H1 (cell line): ENCODE data around the gene KRT5. TPM values are rescaled to one million over a fixed set of nuclear protein-coding genes. Genes with fewer than 3 reads are reported as not detected.

ENCODE experiments used
- CTCF ChIA-PET: fragments of 300-600 bp; sonication (Branson Sonifier 250); formaldehyde crosslinking; loops from one replicate; lab custom pipeline; 2021; ENCODE audit not compliant: partially characterized antibody; lab: Charles Lee
- POLR2A ChIA-PET: fragments of 300-600 bp; sonication (Branson Sonifier 250); formaldehyde crosslinking; loops from one replicate; lab custom pipeline; 2021; ENCODE audit warnings: inconsistent platforms; ENCODE audit not compliant: partially characterized antibody; lab: Charles Lee
- DNase-seq, 2 experiments: peaks; one replicate each; pipeline versions ENCODE4 v3.0.0 to v3.0.0-alpha.2; 2010 to 2022; ENCODE audit warnings: low spot score in 2 of 2, low read depth in 1 of 2, mixed read lengths in 1 of 2
- FAIRE-seq: peaks from 2 replicates; lab custom pipeline; 2011; peaks lifted over from hg19 to GRCh38; lab: Jason Lieb, UNC
- H2AFZ ChIP-seq: 2 replicates; pipeline ENCODE4 v1.8.1; 2012; ENCODE audit warnings: low read length, inconsistent platforms
- H2AK5ac ChIP-seq: 2 replicates; pipeline ENCODE4 v1.6.1; 2013; ENCODE audit warnings: low read depth, low read length
- H2BK120ac ChIP-seq: replicated peaks from 2 replicates; pipeline ENCODE3; 2013; ENCODE audit warnings: low read depth, low read length, inconsistent platforms
- H2BK12ac ChIP-seq: 2 replicates; pipeline ENCODE4 v1.6.1; 2013; ENCODE audit warnings: low read depth, low read length
- H2BK15ac ChIP-seq: 2 replicates; pipeline ENCODE4 v1.6.1; 2013; ENCODE audit warnings: low read length
- H2BK20ac ChIP-seq: 2 replicates; pipeline ENCODE4 v1.6.1; 2013; ENCODE audit warnings: low read length
- H2BK5ac ChIP-seq: 2 replicates; pipeline ENCODE4 v1.6.1; 2013; ENCODE audit warnings: low read depth, low read length
- H3K14ac ChIP-seq: 2 replicates; pipeline ENCODE4 v1.6.1; 2013; ENCODE audit warnings: inconsistent platforms; ENCODE audit not compliant: insufficient read length
- H3K18ac ChIP-seq: 2 replicates; pipeline ENCODE4 v1.6.1; 2013; ENCODE audit warnings: low read length; ENCODE audit errors: extremely low read depth
- H3K23ac ChIP-seq: 2 replicates; pipeline ENCODE4 v1.6.1; 2013; ENCODE audit warnings: inconsistent platforms; ENCODE audit not compliant: insufficient read length
- H3K23me2 ChIP-seq: 2 replicates; pipeline ENCODE4 v1.6.1; 2013; ENCODE audit warnings: low read depth, low read length
- H3K27ac ChIP-seq: 2 replicates; pipeline ENCODE4 v1.6.1; 2011; ENCODE audit warnings: low read depth, low read length, inconsistent platforms
- H3K27me3 ChIP-seq, 4 experiments: replicated peaks in 1 of 4; 1 replicate in 1 of 4; 2 replicates in 3 of 4; pipeline versions ENCODE4 v1.6.1 to v1.8.1; 2011 to 2013; ENCODE audit warnings: low read length in 3 of 4, mild to moderate bottlenecking in 3 of 4, inconsistent platforms in 2 of 4, mixed read lengths in 2 of 4, moderate library complexity in 1 of 4; ENCODE audit not compliant: control insufficient read depth in 3 of 4, insufficient read depth in 3 of 4; ENCODE audit errors: extremely low read depth in 1 of 4
- H3K36me3 ChIP-seq, 4 experiments: 2 replicates each; pipeline versions ENCODE4 v1.6.1 to v1.8.1; 2011 to 2013; ENCODE audit warnings: mild to moderate bottlenecking in 4 of 4, low read length in 3 of 4, moderate library complexity in 2 of 4, control low read depth in 1 of 4, inconsistent platforms in 1 of 4; ENCODE audit not compliant: insufficient read depth in 4 of 4, control insufficient read depth in 2 of 4
- H3K4ac ChIP-seq: replicated peaks from 2 replicates; pipeline ENCODE3; 2013; ENCODE audit warnings: low read length, low read depth, mixed read lengths, inconsistent platforms; ENCODE audit not compliant: insufficient read length
- H3K4me1 ChIP-seq, 4 experiments: replicated peaks in 1 of 4; 1 replicate in 1 of 4; 2 replicates in 3 of 4; pipeline versions ENCODE4 v1.6.1 to v1.8.1; 2011 to 2013; ENCODE audit warnings: low read length in 3 of 4, inconsistent platforms in 2 of 4, mixed read lengths in 1 of 4; ENCODE audit not compliant: insufficient read depth in 4 of 4, control insufficient read depth in 3 of 4
- H3K4me2 ChIP-seq, 2 experiments: 2 replicates each; pipeline versions ENCODE4 v1.6.1 to v1.8.1; 2011 to 2013; ENCODE audit warnings: low read depth in 2 of 2, low read length in 2 of 2, control low read depth in 1 of 2, inconsistent platforms in 1 of 2, mild to moderate bottlenecking in 1 of 2; ENCODE audit not compliant: insufficient read depth in 1 of 2
- H3K4me3 ChIP-seq, 4 experiments: fragments of 200-600, 300-600 bp in 1 of 4; sonication (generic), shearing (Covaris generic), sonication (Bioruptor Twin) in 1 of 4; 2 replicates each; pipeline versions ENCODE4 v1.5.1 to v1.8.1; 2011 to 2016; ENCODE audit warnings: low read length in 4 of 4, low read depth in 3 of 4, control low read depth in 2 of 4, inconsistent platforms in 2 of 4, mild to moderate bottlenecking in 2 of 4, mixed read lengths in 1 of 4, moderate library complexity in 1 of 4; ENCODE audit not compliant: insufficient read depth in 2 of 4; ENCODE audit errors: extremely low read depth in 1 of 4
- H3K56ac ChIP-seq: replicated peaks from 2 replicates; pipeline ENCODE3; 2013; ENCODE audit warnings: low read depth, mild to moderate bottlenecking, mixed read lengths, low read length, inconsistent platforms; ENCODE audit not compliant: insufficient read length
- H3K79me1 ChIP-seq: 2 replicates; pipeline ENCODE4 v1.6.1; 2013; ENCODE audit warnings: low read depth, low read length, control low read depth
- H3K79me2 ChIP-seq, 2 experiments: 2 replicates each; pipeline versions ENCODE4 v1.6.1 to v1.8.1; 2012 to 2013; ENCODE audit warnings: low read length in 2 of 2, mild to moderate bottlenecking in 2 of 2, inconsistent platforms in 1 of 2; ENCODE audit not compliant: insufficient read depth in 2 of 2, control insufficient read depth in 1 of 2
- H3K9ac ChIP-seq, 4 experiments: replicated peaks in 1 of 4; 1 replicate in 1 of 4; 2 replicates in 3 of 4; pipeline versions ENCODE4 v1.6.1 to v1.8.1; 2011 to 2013; ENCODE audit warnings: low read depth in 3 of 4, low read length in 3 of 4, control low read depth in 2 of 4, mild to moderate bottlenecking in 2 of 4, moderate library complexity in 2 of 4, inconsistent platforms in 1 of 4; ENCODE audit errors: extremely low read depth in 1 of 4
- H3K9me3 ChIP-seq, 2 experiments: 2 replicates each; pipeline versions ENCODE4 v1.6.1 to v1.8.1; 2012 to 2013; ENCODE audit warnings: mild to moderate bottlenecking in 2 of 2, moderate library complexity in 2 of 2, control low read depth in 1 of 2, inconsistent platforms in 1 of 2, low read depth in 1 of 2, low read length in 1 of 2, mixed read lengths in 1 of 2; ENCODE audit not compliant: insufficient read depth in 2 of 2
- H4K20me1 ChIP-seq, 2 experiments: replicated peaks in 1 of 2; 2 replicates each; pipeline versions ENCODE3 to v1.8.1; 2011 to 2013; ENCODE audit warnings: inconsistent platforms in 2 of 2, low read length in 2 of 2, mild to moderate bottlenecking in 1 of 2; ENCODE audit not compliant: insufficient read depth in 2 of 2, control insufficient read depth in 1 of 2
- H4K5ac ChIP-seq: 2 replicates; pipeline ENCODE4 v1.6.1; 2013; ENCODE audit warnings: low read length, low read depth, mixed read lengths, inconsistent platforms; ENCODE audit not compliant: insufficient read length
- H4K8ac ChIP-seq: 2 replicates; pipeline ENCODE4 v1.8.0; 2013; ENCODE audit warnings: mild to moderate bottlenecking, moderate library complexity, low read length, inconsistent platforms; ENCODE audit not compliant: insufficient read depth; ENCODE audit errors: extremely low read depth
- H4K91ac ChIP-seq: replicated peaks from 2 replicates; pipeline ENCODE3; 2013; ENCODE audit warnings: low read length, mixed read lengths, inconsistent platforms; ENCODE audit not compliant: insufficient read length
- NANOG ChIP-seq: IDR thresholded peaks from 2 replicates; pipeline ENCODE4 v1.6.1; 2011; ENCODE audit warnings: low read length, low read depth, mild to moderate bottlenecking, inconsistent platforms; ENCODE audit not compliant: insufficient read depth, poor library complexity, severe bottlenecking
- WGBS, 2 experiments: shearing (Covaris generic) in 1 of 2; methylation state at CpG; one replicate each; pipeline versions ENCODE4 v1.1.6 to v1.1.7; 2013 to 2015; ENCODE audit warnings: low lambda C conversion rate in 2 of 2, mixed read lengths in 2 of 2, inconsistent platforms in 1 of 2, low coverage in 1 of 2, missing lambda C conversion rate in 1 of 2; ENCODE audit not compliant: insufficient replicate concordance in 2 of 2, insufficient coverage in 1 of 2, insufficient read length in 1 of 2; ENCODE audit errors: extremely low coverage in 1 of 2, missing lambda C conversion rate in 1 of 2; 5-methylcytosine and 5-hydroxymethylcytosine counted together
- polyA plus RNA-seq, 7 experiments: library from polyadenylated mRNA; depleted of rRNA in 3 of 7; stranded (reverse) in 5 of 7; unstranded in 2 of 7; fragments of >200 nt in 5 of 7; fragments of 200-250 nt in 2 of 7; gene quantifications; 1 replicate in 5 of 7; 2 replicates in 1 of 7; 4 replicates in 1 of 7; pipeline versions ENCODE4 v1.2.1 to v1.2.3, GENCODE V29; 2011 to 2013; ENCODE audit warnings: missing spikeins in 2 of 7, mixed read lengths in 2 of 7
- total RNA-seq: library from RNA; stranded (reverse); fragmentation: NEBNext Ultra II Directional; extraction: Animal tissue kit (Norgen Biotek cat#: 25700); gene quantifications from 2 replicates; pipeline ENCODE4 v1.2.1, GENCODE V29; 2021

KRT5 gene
- total and polyA plus RNA-seq, 2 of the 8 experiments (the other 6 are each of a cell fraction or from before 2014, with no cell fraction given), result 0.18 TPM; not detected in 1

DNA sequence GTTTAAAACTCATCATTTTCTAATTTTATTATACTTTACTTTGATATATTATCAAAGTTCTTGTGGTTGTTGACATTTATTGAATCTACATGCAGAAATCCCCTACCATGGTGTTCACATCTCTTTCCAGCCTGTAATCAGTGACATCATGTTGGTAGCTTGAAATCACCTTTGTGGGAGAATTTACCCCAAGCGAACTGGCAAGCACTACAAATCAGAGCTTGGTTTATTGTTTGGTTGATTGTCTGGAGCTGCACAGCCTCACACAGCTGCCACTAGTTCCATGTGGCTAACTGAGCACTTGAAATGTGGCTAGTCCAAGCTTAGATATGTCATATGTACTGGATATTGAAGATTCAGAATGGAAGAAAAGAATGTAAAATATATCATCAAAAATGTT lies 15.4 kb upstream of the KRT5 start:
- no peak for FAIRE-seq
- WGBS, 2 experiments, result 77% methylated on average over 1 of the region's 1 CpG; no CpG with 5 or more reads in 1 of the 2 experiments
- no peaks in the 10 kb centered on the region for H3K23me2 ChIP-seq
- TF ChIP-seq NANOG, result no peak

More for the DNA sequence above, 15.4 kb upstream of the KRT5 start:
- H3K27me3 ChIP-seq, result no peaks in the 10 kb centered on the region
- no peak overlapping the region for H4K91ac ChIP-seq
- no peaks in the 10 kb centered on the region for H3K79me2 ChIP-seq
- CTCF ChIA-PET, result interaction anchor here (0.5 to 5.4 kb wide), 9 partner anchors 9 to 743 kb away, joined by 3 to 22 read pairs (median 5); partner anchors contain the start of genes KRT5 and KRT84
- H3K9ac ChIP-seq, result no peak overlapping the region
- no peak overlapping the region for H3K4me2 ChIP-seq
- no peaks in the 10 kb centered on the region for H3K79me1 ChIP-seq
- no peak overlapping the region for H3K4ac ChIP-seq
- POLR2A ChIA-PET, result no interaction called here
- H2BK20ac ChIP-seq, result no peak overlapping the region
- H3K56ac ChIP-seq, result no peak overlapping the region
- H3K4me1 ChIP-seq, result no peaks in the 10 kb centered on the region
- H4K5ac ChIP-seq, result no peak overlapping the region
- no peak overlapping the region for H4K8ac ChIP-seq
- H3K27ac ChIP-seq, result no peak overlapping the region
- H3K36me3 ChIP-seq, result no peaks in the 10 kb centered on the region
- no peak overlapping the region for H2AFZ ChIP-seq
- no peak overlapping the region for H3K14ac ChIP-seq
- no peak overlapping the region for H3K23ac ChIP-seq
- H2AK5ac ChIP-seq, result no peak overlapping the region
- H2BK12ac ChIP-seq, result no peak overlapping the region
- H3K9me3 ChIP-seq, result no peaks in the 10 kb centered on the region
- no peaks in the 10 kb centered on the region for H4K20me1 ChIP-seq
- no peak overlapping the region; the same call in 1 of the 2 replicates for H3K18ac ChIP-seq
- no peak overlapping the region for H2BK5ac ChIP-seq
- DNase-seq, result no peak
- no peak overlapping the region for H2BK120ac ChIP-seq
- no peak overlapping the region for H3K4me3 ChIP-seq
- no peak overlapping the region for H2BK15ac ChIP-seq
